TTC549 (cell line): ENCODE data around the gene ORC4.
A peak's percentile ranks its signal among the peaks of the same experiment; 100 is the strongest.

Experiments
- FAIRE-seq: peaks from 2 replicates; lab custom pipeline; 2012; peaks lifted over from hg19 to GRCh38; lab: Jason Lieb, UNC

Gene ORC4

DNA sequence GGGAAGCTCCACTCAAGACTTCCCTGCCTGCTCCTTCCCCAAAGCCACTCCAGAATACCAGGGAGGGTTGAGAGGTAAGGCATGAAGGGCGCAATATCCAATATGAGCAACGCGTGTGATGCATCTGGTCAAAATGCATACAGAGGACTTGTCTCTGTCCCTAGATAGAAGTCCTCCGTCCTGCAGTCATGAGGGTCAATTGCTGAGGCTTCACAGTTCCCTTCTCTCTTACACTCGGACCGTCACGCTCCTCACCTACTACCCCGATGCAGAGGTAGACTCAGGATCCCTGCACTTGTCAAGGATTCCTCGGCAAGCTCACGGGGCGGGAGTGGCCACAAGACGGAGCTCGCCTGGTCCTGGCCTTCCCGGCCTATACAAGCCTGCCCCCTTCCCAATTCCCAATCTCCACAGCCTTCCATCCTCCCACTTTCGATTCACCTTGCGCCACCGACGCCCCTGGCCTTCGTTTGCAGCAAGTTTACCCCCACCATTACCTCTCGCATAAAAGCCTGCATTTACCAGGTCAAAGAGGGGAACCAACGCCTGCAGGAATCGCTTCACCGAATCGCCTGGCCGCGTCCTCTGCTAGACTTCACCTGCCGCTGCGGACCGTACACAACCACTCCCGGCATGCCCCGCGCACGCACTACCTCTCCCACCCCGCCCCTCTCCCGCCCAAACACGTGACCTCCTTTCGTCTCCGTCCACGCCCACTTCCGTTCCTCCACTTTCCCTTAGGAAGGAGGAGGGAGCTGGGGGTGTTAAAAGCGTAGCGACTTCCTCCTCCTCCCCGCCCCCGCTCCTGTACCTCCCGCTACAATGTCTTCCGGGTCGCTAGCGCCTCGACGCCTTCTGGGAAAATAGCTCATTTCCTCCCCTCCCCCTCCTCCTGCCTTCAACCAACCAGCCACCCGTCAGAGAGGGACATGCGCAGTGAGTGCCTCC, at the start of gene ORC4:
Gene ORC4 (minus strand): TSS at position 627 of the 948 bp plus-strand sequence. CDS start 44,779 bp downstream, outside the sequence.
- peak; percentile 91 for FAIRE-seq

DNA sequence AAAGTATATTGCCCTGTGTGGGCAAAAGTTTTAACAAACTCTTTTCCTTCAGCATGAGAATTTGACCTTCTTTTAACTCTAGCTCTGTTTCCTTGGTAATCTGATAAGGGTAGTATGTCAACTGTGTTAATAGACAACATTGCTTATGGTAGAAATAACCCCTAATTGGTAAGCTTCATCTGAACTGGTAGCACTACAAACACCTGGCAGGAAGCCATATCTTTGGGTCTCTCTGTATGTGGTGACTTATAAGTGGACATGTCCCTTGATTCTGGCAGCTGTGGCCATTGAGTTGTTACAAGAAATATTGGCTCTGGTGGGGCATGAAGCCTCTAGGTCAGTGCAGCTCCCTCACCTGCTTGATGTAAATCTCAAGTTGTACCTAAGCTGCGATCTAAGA, 47.3 kb upstream of the ORC4 start:
- no peak for FAIRE-seq

DNA sequence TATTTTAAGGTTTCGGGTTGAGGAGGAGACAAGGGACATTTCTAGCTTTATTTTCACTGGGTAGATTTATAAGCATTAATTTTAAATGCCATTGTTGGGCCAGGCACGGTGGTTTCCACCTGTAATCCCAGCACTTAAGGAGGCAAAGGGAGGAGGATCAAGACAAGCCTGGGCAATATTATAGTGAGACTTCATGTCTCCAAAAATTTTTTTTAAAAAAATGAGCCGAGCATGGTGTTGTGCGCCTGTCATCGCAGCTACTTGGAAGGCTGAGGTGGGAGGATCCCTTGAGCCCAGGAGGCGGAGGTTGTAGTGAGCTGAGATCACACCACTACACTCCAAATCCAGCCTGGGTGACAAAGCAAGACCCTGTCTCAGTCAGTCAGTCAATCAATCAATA, 45.4 kb upstream of the ORC4 start:
- no peak for FAIRE-seq

DNA sequence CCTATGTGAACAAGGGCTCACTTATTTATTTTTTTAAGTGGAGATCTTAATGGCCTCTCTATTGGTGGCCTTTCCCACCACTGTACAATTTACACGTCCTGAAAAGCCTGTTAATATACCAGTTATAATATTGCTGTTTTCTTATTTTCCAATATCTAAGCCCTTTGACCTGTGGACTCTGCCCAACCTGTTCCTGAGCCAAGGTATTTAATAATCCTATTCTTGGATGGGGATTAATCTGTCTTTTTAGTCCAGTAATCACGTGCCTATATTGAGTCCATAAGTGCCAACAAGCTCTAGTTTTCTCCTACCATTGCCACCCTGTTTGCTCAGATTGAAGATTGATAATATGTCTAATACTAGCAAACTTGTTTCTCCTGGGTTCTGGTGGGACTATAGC, 43.1 kb upstream of the ORC4 start:
- FAIRE-seq, result no peak

DNA sequence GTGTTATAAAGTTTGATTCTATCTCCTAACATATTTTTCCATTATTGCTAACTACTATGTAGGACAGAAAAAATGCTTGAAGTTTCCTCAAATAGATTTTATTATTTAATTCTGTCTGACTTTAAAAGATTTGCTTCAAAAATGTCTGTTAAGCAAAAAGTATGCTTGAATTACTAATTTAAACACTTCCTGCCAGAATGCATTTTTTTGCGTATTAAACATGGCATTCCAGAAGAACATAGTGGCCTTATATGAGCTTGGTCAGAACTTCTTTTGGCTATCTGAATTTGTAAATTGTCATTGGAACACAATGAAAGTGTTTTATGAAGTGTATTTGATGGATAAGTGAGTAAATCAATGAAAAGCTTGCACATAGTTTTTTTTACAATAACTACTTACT, 38.1 kb upstream of the ORC4 start:
- FAIRE-seq, result no peak

DNA sequence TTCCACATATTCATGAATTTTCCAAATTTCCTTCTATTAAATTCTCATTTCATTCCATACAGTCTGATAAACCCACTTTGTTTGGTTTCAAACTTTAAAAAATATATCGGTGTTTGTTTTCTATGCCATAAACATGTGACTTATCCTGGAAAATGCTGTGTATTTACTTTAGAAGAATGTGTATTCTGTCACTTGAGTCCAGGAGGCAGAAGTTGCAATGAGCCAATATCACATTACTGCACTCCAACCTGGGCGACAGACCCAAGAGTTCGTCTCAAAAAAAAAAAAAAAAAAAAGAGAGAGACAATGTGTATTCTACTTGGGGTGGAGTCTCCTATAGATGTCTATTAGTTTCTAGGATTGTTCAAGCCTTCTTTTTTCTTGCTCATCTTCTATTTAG, 32.1 kb upstream of the ORC4 start:
- FAIRE-seq, result no peak

DNA sequence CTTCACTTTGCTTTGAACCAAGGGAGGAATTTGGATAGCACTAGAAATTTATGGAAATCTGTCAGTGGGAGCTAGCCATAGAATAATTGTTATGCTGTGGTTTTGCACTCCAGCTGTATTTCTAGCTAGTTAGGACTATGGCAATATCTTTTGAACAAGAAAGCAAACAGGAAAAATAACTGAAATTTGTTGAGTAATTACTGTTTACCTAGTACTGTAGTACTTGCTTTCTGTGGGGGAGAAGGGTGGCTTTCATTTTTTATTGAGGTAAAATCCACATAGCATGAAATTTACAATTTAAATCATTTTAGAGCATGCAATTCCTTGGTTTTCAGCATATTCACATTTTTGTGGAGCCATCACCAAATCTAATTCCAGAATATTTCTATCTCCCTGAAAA, 28.7 kb upstream of the ORC4 start:
- no peak for FAIRE-seq

DNA sequence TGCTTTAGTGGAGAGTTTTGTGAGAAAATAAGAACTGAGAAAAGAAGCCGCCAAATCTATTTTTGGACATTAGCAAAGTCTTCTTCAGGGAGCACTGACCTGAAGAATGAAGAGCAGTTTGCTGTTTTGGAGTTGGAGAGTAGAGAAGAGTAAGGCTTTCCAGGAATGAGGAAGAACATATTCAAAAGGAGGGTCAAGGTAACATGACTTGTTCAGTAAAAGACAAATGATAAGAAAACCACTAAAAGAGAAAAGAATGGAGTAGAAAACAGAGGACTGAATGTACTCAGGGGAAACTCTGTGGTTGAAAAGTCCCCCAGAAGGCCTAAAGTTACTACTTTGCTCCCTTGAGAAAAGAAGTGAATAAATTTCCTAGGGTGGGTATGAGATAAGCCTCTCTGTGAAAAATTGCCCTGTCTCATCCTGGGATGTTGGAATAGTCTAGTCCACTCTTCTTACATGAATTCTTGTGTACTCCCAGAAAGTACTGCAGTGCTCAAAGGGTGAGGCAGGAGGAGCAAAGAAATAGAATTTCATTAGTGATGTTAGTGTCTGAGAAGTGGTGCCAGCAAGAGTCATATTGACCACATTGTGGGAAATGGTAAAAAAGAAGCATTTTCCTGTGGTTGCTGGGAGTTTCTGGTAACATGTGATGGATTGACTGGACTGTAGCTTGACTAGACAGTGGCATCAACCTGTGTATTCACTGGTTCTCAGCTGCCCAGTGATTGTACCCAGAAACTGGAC, 28.1 kb upstream of the ORC4 start:
- FAIRE-seq, result no peak

DNA sequence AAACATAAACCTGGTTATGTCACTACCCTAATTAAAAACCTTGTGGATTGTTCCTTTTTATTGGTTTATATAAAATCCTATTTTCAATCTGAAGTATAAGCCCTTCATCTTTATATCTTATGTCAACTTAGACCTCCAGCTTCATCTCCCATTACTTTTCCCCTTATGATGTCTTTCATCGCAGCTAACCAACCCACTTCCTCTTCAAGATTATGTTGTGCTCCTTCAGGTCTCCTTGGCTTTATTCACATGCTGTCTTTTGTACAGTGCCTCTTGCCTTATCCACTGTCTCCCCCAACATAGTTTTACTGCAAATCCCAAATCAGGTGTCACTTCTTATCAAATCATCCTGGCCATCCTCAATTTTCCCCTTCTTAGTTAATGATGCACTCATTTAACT, 26.3 kb upstream of the ORC4 start:
- FAIRE-seq, result no peak

DNA sequence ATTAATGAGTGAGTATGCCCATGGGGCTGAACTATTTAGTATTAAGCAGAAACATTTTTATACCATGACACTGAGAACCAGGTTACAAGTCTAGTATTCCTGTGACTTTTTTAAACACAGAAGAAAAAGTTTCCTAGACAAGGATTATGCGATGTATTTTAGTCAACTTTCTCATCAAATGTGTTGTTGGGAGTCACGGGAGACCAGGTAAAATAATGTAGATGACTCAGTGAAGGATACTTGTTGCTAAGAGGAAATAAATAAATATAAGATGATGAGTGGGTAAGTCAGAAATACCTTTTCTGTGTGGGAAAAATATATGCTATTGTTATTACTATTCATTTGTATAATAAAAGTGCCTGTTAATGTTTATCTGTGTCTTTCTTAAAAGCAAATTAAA, 23.8 kb upstream of the ORC4 start:
- no peak for FAIRE-seq

DNA sequence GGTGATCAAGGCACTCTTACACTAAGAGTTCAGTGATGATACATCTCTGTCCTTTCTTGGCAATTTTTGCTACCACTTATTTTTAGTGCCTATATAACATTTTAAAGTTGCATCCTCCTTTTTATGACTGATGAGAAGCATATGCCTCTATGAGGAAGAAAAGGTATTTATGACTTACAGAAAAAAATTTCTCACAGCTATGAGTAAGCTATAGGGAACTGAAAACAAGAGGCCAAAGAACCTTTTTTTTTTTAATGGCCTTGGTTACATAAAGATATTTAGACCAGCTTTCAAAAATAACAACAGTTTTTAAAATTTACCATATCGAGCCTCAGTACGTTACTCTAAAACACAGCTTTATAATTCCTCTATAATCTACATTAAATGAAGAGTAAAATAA, 21.7 kb upstream of the ORC4 start:
- FAIRE-seq, result no peak

DNA sequence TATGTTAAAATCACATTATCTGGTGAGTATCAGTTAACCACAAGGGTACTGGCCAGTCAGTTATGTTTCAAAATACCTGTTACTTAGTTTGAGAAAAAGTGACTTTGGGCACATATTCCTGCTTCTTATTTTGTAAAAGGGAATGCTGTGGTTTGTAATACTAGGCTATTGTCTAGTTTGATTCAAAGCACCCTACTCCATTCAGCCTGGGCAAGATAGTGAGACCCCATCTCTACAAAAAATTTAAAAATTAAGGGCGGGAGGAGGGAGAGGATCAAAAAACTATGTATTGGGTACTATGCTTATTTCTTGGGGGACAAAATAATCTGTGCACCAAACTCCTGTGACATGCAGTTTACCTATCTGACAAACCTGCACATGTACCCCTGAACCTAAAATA, 19.2 kb upstream of the ORC4 start:
- FAIRE-seq, result no peak

DNA sequence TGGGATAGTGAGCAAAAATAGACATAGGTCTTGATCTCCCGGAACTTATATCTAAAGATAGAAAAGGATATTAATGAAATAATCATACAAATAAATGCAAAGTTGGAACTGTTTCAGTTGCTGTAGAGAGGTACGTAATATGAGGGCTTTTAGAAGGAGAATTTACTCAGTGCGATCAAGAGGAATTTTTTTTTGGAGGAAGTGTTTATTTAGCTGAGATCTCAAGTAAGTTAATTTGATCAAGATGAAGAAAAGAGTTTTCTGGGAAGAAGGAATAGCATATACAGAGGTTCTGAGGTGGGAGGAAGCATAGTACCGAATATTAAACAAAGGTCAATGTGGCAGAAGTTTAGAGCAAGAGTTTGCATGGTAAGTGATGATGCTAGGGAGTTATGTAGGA, 11.7 kb upstream of the ORC4 start:
- no peak for FAIRE-seq

DNA sequence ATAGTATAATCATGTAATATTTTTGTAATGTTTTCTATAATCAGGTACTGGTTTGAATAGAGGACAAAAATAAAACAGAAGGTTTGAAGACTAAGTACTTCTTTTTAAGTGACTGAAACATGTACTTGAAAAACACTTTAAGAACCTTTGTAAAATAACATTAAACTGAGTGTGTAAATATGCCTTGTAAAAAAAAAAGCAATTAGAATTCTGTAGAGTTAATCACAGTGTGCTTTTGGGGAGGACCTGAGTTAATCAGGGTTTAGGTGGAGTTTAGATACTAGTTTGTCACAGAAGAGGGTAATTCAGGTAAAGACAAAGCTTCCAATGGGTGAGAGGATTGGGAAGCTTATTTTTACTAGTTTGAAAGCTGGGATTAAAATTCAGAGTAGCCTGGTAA, 10.6 kb upstream of the ORC4 start:
- peak; percentile 47 for FAIRE-seq

DNA sequence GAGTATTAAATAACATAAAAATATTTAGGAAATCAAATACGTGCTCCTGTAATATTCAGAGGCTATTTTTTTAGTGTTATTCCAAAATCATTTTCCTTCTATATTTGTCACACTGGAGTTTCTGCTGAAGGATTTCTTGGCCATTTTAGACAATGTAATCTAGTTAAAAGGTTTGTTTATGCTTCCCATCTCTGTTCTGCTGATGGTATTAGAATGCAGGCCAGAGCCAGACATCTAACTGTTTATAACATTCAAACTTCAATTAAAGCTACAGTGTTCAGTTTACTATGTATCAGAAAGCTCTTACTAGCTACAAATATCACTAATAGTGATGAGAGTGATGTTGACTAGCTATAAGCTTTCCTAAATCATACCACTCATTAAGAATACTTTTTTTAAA, 8.2 kb upstream of the ORC4 start:
- peak; percentile 54 for FAIRE-seq

DNA sequence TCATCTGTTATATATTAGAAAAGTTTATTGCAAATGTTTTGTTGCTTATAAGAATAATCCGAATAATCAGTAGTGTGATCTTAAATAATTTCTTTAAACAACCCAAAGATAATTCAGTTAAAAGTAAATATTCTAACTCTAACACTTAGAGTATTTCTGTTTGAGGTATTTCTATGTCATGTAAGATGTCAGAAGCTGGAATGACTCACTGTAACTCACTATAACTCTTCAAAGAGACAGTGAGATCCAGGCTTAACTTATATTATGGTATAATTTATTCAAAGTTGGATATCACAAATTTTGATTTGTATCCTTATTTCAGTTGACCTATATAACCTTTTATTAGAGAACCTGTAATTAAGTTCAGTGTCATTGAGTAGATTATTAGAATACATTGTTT, 7.3 kb upstream of the ORC4 start:
- FAIRE-seq, result peak; percentile 54

DNA sequence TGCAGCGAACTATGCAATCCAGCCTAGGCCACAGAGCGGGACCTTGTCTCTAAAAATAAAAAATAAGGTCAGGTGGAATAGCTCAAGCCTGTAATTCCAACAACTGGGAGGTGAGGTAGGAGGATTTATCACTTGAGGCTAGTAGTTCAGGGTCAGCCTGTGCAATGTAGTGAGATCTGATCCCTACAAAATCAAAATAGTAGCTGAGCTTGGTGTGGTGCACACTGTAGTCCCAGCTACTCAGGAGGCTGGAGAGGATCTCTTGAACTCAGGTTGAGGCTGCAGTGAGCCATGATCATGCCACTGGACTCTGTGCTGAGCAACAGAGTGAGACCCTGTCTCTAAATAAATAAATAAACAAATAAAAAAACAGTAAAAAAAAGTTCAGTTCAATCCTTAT, 6.0 kb upstream of the ORC4 start:
- FAIRE-seq, result no peak

DNA sequence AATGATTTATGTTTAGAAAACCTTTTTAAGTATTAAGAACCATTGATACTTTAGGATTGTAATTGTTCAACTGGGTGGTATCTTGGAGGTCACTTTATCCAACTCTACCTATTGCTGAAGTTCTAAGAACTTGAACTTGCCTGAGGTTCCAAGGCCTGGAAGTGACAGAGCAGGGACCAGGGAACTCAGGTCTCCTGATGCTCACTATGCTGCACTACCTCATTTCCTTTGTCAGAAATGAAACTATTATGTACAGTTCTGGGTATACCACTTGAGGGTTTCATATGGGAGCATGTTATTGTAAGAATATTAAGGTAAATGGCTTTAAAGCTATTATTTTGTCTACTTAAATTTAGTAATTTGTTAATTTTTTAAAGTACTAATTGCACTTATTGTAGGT, 3.3 kb upstream of the ORC4 start:
- FAIRE-seq, result no peak

DNA sequence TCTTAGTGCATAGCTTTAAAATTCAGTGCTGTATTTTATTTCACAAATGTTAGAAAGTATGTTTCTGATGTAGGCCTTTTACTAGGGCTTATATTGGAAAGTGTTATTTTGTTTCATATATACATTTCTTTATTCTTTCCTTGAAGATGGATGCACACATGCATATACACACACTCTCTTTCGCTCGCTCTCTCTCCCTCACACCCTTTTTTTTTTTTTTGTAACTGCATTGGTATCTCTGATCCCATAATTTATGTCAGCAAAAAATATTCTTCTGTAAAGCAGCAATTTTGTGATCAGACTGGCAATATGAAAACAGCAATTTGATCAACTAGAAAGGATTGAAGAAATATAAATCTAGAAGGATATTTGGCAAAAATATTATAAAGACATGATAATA, 2.3 kb upstream of the ORC4 start:
- FAIRE-seq, result no peak

DNA sequence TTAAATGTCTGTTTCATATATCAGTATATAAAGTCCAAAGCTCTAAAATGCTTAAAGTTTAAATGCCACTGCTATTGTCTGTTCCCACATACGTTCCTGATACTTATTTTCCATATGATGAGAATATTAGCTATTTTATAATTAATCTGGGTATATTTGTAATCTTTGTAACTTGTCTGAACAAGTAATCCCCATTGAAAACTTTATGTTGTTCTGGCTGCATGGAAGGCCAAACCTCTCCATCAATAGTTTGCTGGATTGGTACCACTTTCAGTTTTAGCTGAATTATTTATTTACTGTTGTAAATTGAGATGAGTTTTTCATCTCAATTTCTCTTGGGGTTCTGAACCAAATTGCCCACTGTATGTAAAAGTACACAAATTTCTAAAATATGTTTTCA, 1.8 kb upstream of the ORC4 start:
- FAIRE-seq, result no peak

DNA sequence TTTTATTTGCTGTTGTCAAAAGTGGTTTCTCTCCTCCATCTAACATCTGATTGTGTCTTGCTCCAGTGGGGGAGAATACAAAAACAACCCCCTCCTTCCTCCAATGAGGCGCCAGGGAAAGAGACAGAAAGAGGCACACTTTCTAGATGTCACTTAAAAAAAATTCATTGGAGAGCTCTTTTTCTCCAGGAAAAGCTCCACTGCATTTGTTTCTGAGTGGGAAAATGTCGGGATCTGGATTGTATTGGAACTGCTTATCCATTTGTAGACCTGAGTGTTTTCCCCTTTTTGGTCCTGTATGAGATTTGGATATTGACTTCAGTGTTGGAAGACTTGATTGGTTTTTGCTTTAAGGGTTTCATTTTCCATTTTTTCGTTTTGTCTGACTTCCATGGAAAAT, 1.3 kb upstream of the ORC4 start:
- FAIRE-seq, result no peak

DNA sequence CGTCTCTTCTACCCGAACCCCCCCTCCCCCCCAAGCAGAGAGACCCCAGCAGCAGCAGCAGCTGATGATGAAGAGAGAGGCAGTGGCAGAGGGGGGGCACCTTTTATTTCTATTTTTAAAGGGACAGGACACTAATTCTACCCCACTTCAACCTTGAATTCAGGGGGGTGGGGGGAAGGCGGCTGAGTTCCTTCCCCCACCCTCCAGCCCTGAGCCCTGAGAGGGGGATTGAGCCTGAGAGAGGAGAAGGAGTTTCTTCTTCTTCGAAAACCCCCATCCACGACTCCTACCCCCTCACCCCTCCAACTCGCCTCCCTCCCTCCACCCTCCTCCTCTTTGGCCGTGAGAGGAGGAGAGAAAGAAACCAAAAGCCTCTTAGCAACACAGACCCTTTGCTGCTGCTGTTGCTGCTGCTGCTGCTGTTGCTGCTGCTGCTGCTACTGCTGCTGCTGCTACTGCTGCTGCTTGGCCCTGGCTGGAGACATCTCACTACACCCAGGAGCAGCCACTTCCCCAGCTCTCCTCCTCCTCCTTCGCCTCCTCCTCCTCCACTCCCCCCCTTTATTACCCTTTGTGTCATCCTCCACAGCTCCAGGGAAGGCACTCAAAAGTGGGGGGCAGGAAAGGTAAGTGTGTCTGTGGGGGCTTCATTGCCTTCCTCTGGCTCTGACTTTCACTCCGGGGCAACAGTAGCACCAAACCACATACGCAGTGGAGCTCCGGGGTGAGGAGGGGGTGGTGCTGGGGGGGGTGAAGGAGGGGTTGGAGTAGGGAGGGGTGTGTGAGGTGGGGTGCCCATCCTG, 723 bp upstream of the ORC4 start, which contains the start of gene MBD5:
Gene MBD5 (plus strand): TSS at position 33 of the 803 bp plus-strand sequence.
- no peak for FAIRE-seq

DNA sequence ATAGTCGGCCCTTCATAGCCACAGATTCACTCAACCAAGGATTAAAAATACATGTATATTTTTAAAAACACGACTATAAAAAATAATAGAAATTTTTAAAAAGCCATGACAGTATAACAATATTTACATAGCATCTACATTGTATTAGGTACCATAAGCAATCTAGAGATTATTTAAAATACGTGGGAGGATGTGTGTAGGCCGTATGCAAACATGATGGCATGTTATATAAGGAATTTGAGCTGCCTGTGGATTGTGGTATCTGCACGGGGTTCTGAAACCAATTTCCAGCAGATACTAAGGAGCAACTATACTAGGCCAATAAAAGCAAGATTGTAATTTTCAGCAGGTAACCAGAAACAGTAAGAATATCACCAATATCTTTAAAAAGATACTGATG, 5.9 kb downstream of the ORC4 start:
- no peak for FAIRE-seq
